Tibial nerve (tissue), 4 donors: ENCODE results near the gene SDK1.

Source experiments
- CTCF ChIP-seq, 5 experiments: fragments of 200-600 bp in 3 of 5; fragments of 450-650 bp in 2 of 5; sonication (generic) in 3 of 5; IDR thresholded peaks; one replicate each; pipeline ENCODE4 v1.5.1; 2016 to 2019; ENCODE audit warnings: antibody characterized with exemption in 5 of 5, mild to moderate bottlenecking in 3 of 5, moderate library complexity in 2 of 5
- EP300 ChIP-seq, 2 donors: sonication (generic); formaldehyde crosslinking; IDR thresholded peaks; one replicate each; pipeline ENCODE4 v1.6.1; 2017; ENCODE audit warnings: antibody characterized with exemption in 2 of 2, mild to moderate bottlenecking in 1 of 2
- POLR2A ChIP-seq, 2 donors: fragments of 450-650 bp; IDR thresholded peaks; one replicate each; pipeline ENCODE4 v1.6.1; 2017; ENCODE audit warnings: antibody characterized with exemption in 2 of 2, mild to moderate bottlenecking in 2 of 2, moderate library complexity in 2 of 2

- TF ChIP-seq CTCF (IDR thresholded peaks at IDR 0.05) (no peak), POLR2A (IDR thresholded peaks at IDR 0.05) (no peak), EP300 (IDR thresholded peaks at IDR 0.05) (no peak)
Observed at GRCh38 chr7:3748389-3748788, 447.3 kb downstream of the SDK1 start.
